GM12878 (cell line): ENCODE data around the gene SLC35C1. TPM values are rescaled to one million over a fixed set of nuclear protein-coding genes. Genes with fewer than 3 reads are reported as not detected.
A peak's percentile ranks its signal among the peaks of the same experiment; 100 is the strongest.

ENCODE experiments used
- ATF3 ChIP-seq: IDR thresholded peaks from 2 replicates; pipeline ENCODE4 v1.6.1; 2011; ENCODE audit warnings: low read depth, mild to moderate bottlenecking, low read length, moderate library complexity, borderline replicate concordance; ENCODE audit errors: extremely low read depth
- BCLAF1 ChIP-seq: fragments of 450-650 bp; IDR thresholded peaks from 2 replicates; pipeline ENCODE4 v1.6.1; 2017; ENCODE audit warnings: antibody characterized with exemption, mild to moderate bottlenecking, moderate library complexity
- BHLHE40 ChIP-seq, 2 experiments: fragments of 450-650 bp in 1 of 2; IDR thresholded peaks; 2 replicates each; pipeline ENCODE4 v1.6.1; 2011 to 2017; ENCODE audit warnings: low read depth in 2 of 2, borderline replicate concordance in 1 of 2, improper control_type of control experiment in 1 of 2, low read length in 1 of 2, mild to moderate bottlenecking in 1 of 2
- BMI1 ChIP-seq: fragments of 450-650 bp; IDR thresholded peaks from 2 replicates; pipeline ENCODE4 v1.6.1; 2016; ENCODE audit warnings: mild to moderate bottlenecking, moderate library complexity, borderline replicate concordance
- CBX3 ChIP-seq: fragments of 200-600 bp; sonication (generic); IDR thresholded peaks from 2 replicates; pipeline ENCODE4 v1.6.1; 2016; ENCODE audit warnings: low read depth, borderline replicate concordance
- CHD1 ChIP-seq: IDR thresholded peaks from 2 replicates; pipeline ENCODE4 v1.6.1; 2012; ENCODE audit warnings: low read depth, low read length, improper control_type of control experiment
- CHD2 ChIP-seq: IDR thresholded peaks from 2 replicates; pipeline ENCODE4 v1.6.1; 2011; ENCODE audit warnings: low read depth, low read length, improper control_type of control experiment, borderline replicate concordance
- CREB1 ChIP-seq: IDR thresholded peaks from 2 replicates; pipeline ENCODE4 v1.6.1; 2012; ENCODE audit warnings: low read depth, mild to moderate bottlenecking, inconsistent platforms
- FOS ChIP-seq: IDR thresholded peaks from 3 replicates; pipeline ENCODE4 v1.6.1; 2011; ENCODE audit warnings: borderline replicate concordance; ENCODE audit not compliant: insufficient read length; ENCODE audit errors: extremely low read depth
- GATAD2B ChIP-seq: fragments of 450-650 bp; conservative IDR thresholded peaks from 2 replicates; pipeline ENCODE4 v1.6.1; 2017; ENCODE audit warnings: low read depth, mild to moderate bottlenecking, moderate library complexity
- PAX5 ChIP-seq: IDR thresholded peaks from 2 replicates; pipeline ENCODE4 v1.6.1; 2011; ENCODE audit warnings: low read depth, low read length, borderline replicate concordance
- SREBF2 ChIP-seq: IDR thresholded peaks from 2 replicates; pipeline ENCODE4 v1.6.1; 2012; ENCODE audit warnings: mild to moderate bottlenecking, low read length
- TBL1XR1 ChIP-seq: IDR thresholded peaks from 2 replicates; pipeline ENCODE4 v1.6.1; 2012; ENCODE audit warnings: low read depth, low read length, improper control_type of control experiment
- ZNF24 ChIP-seq: fragments of 450-650 bp; IDR thresholded peaks from 2 replicates; pipeline ENCODE4 v1.6.1; 2017; ENCODE audit warnings: antibody characterized with exemption, mild to moderate bottlenecking
- ZNF592 ChIP-seq: fragments of 450-650 bp; IDR thresholded peaks from 2 replicates; pipeline ENCODE4 v1.6.1; 2017; ENCODE audit warnings: mild to moderate bottlenecking, moderate library complexity
- ZNF687 ChIP-seq: fragments of 450-650 bp; IDR thresholded peaks from 2 replicates; pipeline ENCODE4 v1.6.1; 2017; ENCODE audit warnings: mild to moderate bottlenecking, moderate library complexity
- ZSCAN29 ChIP-seq: fragments of 450-650 bp; IDR thresholded peaks from 2 replicates; pipeline ENCODE4 v1.6.1; 2017; ENCODE audit warnings: mild to moderate bottlenecking, moderate library complexity
- polyA plus RNA-seq, 11 experiments: library from polyadenylated mRNA; depleted of rRNA in 4 of 11; unstranded in 6 of 11; stranded (reverse) in 5 of 11; fragments of >200 nt; fragmentation: Nextera tagmentation in 4 of 11; fragmentation: Illumina TruSeq in 1 of 11; extraction: Ambion mirVana in 4 of 11; extraction: Trizol in 1 of 11; gene quantifications; 1 replicate in 1 of 11; 2 replicates in 10 of 11; pipeline versions ENCODE4 v1.2.1 to v1.2.3, GENCODE V29; 2011 to 2016; ENCODE audit warnings: inconsistent platforms in 2 of 11, missing spikeins in 2 of 11, low read depth in 1 of 11
- total RNA-seq, 4 experiments: library from RNA; depleted of rRNA in 3 of 4; stranded (reverse); fragments of >200 nt in 3 of 4; fragmentation: Illumina TruSeq in 1 of 4; extraction: Trizol in 1 of 4; gene quantifications; 2 replicates each; pipeline versions ENCODE4 v1.2.1 to v1.2.3, GENCODE V29; 2013 to 2021

The SLC35C1 gene
- total and polyA plus RNA-seq, 10 of the 15 experiments (the other 5 are each of a cell fraction or from before 2014, with no cell fraction given), result 0.55 to 9.7 (median 4.3) TPM

GRCh38 chr11:45846974-45847910 is 42.3 kb downstream of the SLC35C1 start, which contains the start of gene CRY2 (continued):
- TF ChIP-seq ATF3 (no peak), ZNF687 (peak; percentile 58; the same call in 1 of the 2 replicates), BCLAF1 (no peak), BMI1 (peak; percentile 89), ZNF24 (0 out of 2 replicates have a peak, but pooled peaks have one; percentile 11), BHLHE40 (IDR thresholded peaks at IDR 0.05; ENCODE audit: borderline replicate concordance in 1 of 2, low read depth in 2 of 2, low read length in 1 of 2) (peak; percentile 100), PAX5 (peak; percentile 55; the same call in 1 of the 2 replicates), GATAD2B (peak; percentile 60; the same call in 1 of the 2 replicates), CHD1 (no peak), FOS (no peak), CREB1 (peak; percentile 86), ZNF592 (no peak), SREBF2 (no peak), CBX3 (no peak), ZSCAN29 (0 out of 2 replicates have a peak, but pooled peaks have one; percentile 38), CHD2 (peak; percentile 73; the same call in 1 of the 2 replicates), TBL1XR1 (no peak; the same call in 1 of the 2 replicates)
